DND-41 (cell line): Measurements from ENCODE around the gene NCOA4.

Experiments used
- ATAC-seq: fragments of 200-7000 bp; cut with Tn5 transposase; 3 replicates; pipeline ENCODE4 v1.9.1; 2021; ENCODE audit warnings: low read depth; ENCODE audit not compliant: insufficient read depth
- DNase-seq: peaks from one replicate; pipeline ENCODE4 v3.0.0-alpha.2; 2020
- H2AFZ ChIP-seq: 2 replicates; pipeline ENCODE4 v1.6.0; 2012; ENCODE audit warnings: low read depth, low read length
- H3K27ac ChIP-seq: 2 replicates; pipeline ENCODE4 v1.5.1; 2012; ENCODE audit warnings: low read length, inconsistent platforms
- H3K27me3 ChIP-seq: fragments of 200-600 bp; sonication (generic); 2 replicates; pipeline ENCODE4 v1.6.0; 2012; ENCODE audit warnings: low read length, mild to moderate bottlenecking, inconsistent platforms; ENCODE audit not compliant: insufficient read depth, poor library complexity
- H3K36me3 ChIP-seq: 2 replicates; pipeline ENCODE4 v1.5.1; 2012; ENCODE audit warnings: low read length, inconsistent platforms; ENCODE audit not compliant: insufficient read depth
- H3K4me1 ChIP-seq: 2 replicates; pipeline ENCODE4 v1.5.1; 2012; ENCODE audit warnings: mild to moderate bottlenecking, low read length; ENCODE audit not compliant: insufficient read depth
- H3K4me2 ChIP-seq: 2 replicates; pipeline ENCODE4 v1.6.0; 2012; ENCODE audit warnings: mild to moderate bottlenecking, moderate library complexity, low read length, inconsistent platforms; ENCODE audit not compliant: insufficient read depth
- H3K4me3 ChIP-seq, 2 experiments: fragments of 200-600 bp in 1 of 2; shearing (Covaris generic) in 1 of 2; 2 replicates each; pipeline ENCODE4 v1.5.1; 2012 to 2016; ENCODE audit warnings: inconsistent platforms in 2 of 2, low read length in 2 of 2, mild to moderate bottlenecking in 2 of 2, low read depth in 1 of 2, moderate library complexity in 1 of 2
- H3K79me2 ChIP-seq: 2 replicates; pipeline ENCODE4 v1.6.0; 2012; ENCODE audit warnings: low read length, inconsistent platforms; ENCODE audit not compliant: insufficient read depth
- H3K9ac ChIP-seq: 2 replicates; pipeline ENCODE4 v1.6.0; 2012; ENCODE audit warnings: low read depth, mild to moderate bottlenecking, inconsistent platforms, low read length, moderate library complexity
- H3K9me3 ChIP-seq: 2 replicates; pipeline ENCODE4 v1.5.1; 2012; ENCODE audit warnings: low read length, moderate library complexity, mild to moderate bottlenecking, inconsistent platforms; ENCODE audit not compliant: insufficient read depth, severe bottlenecking
- H4K20me1 ChIP-seq: 2 replicates; pipeline ENCODE4 v1.6.0; 2012; ENCODE audit warnings: low read length; ENCODE audit not compliant: insufficient read depth
- CTCF ChIP-seq: IDR thresholded peaks from 2 replicates; pipeline ENCODE4 v1.5.1; 2012; ENCODE audit warnings: borderline replicate concordance, low read length, moderate library complexity, mild to moderate bottlenecking; ENCODE audit not compliant: poor library complexity, severe bottlenecking; ENCODE audit errors: extremely low read depth
- EZH2 ChIP-seq: IDR thresholded peaks from 3 replicates; pipeline ENCODE4 v1.6.1; 2012; ENCODE audit warnings: borderline replicate concordance, low read depth, mild to moderate bottlenecking, moderate library complexity, low read length, inconsistent platforms; ENCODE audit not compliant: severe bottlenecking

Gene NCOA4

GRCh38 chr10:46046261-46046660 is 15.8 kb upstream of the NCOA4 start, which contains the start of gene MSMB:
Gene MSMB (minus strand): TSS chr10:46046269. CDS start chr10:46046237, 32 bp downstream.
- DNase-seq (no peak), ATAC-seq (no peak)
- no peak within 1 kb of the TSS for H3K27ac ChIP-seq
- no peaks in the 10 kb centered on the region for H3K36me3 ChIP-seq
- H3K9ac ChIP-seq: no peak within 1 kb of the TSS
- H4K20me1 ChIP-seq: no peaks in the 10 kb centered on the region
- no peak within 1 kb of the TSS for H3K4me3 ChIP-seq
- no peaks in the 10 kb centered on the region for H3K79me2 ChIP-seq
- TF ChIP-seq EZH2 (no peak), CTCF (no peak)
- no peaks in the 10 kb centered on the region for H3K9me3 ChIP-seq
- H3K4me1 ChIP-seq: 0 out of 2 replicates have a peak, but pooled peaks cover 2% of the 10 kb centered on the region
- no peak within 1 kb of the TSS for H3K4me2 ChIP-seq
- no peaks in the 10 kb centered on the region for H3K27me3 ChIP-seq
- no peak within 1 kb of the TSS for H2AFZ ChIP-seq

- Histone ChIP-seq H2AFZ (no peak overlapping the region), H3K9me3 (no peaks in the 10 kb centered on the region), H3K4me2 (no peak overlapping the region)
Observed at GRCh38 chr10:46042527-46042926, 12.1 kb upstream of the NCOA4 start.

GRCh38 chr10:46040004-46040403 is 9.6 kb upstream of the NCOA4 start:
- no peak for DNase-seq
- ATAC-seq: no peak
- H3K9ac ChIP-seq: no peak overlapping the region
- no peaks in the 10 kb centered on the region for H3K27me3 ChIP-seq
- TF ChIP-seq EZH2 (no peak), CTCF (no peak)
- H3K27ac ChIP-seq: no peak overlapping the region
- no peak overlapping the region for H3K4me2 ChIP-seq
- H3K36me3 ChIP-seq: no peaks in the 10 kb centered on the region
- H3K79me2 ChIP-seq: no peaks in the 10 kb centered on the region
- no peaks in the 10 kb centered on the region for H4K20me1 ChIP-seq
- H3K4me1 ChIP-seq: no peaks in the 10 kb centered on the region
- H2AFZ ChIP-seq: no peak overlapping the region
- H3K4me3 ChIP-seq: no peak overlapping the region
- no peaks in the 10 kb centered on the region for H3K9me3 ChIP-seq

More at GRCh38 chr10:46042527-46042926, 12.1 kb upstream of the NCOA4 start:
- Histone ChIP-seq H3K36me3 (no peaks in the 10 kb centered on the region), H3K4me3 (no peak overlapping the region), H4K20me1 (no peaks in the 10 kb centered on the region), H3K4me1 (no peaks in the 10 kb centered on the region), H3K79me2 (no peaks in the 10 kb centered on the region), H3K9ac (no peak overlapping the region), H3K27ac (no peak overlapping the region), H3K27me3 (no peaks in the 10 kb centered on the region)
- TF ChIP-seq EZH2 (no peak), CTCF (no peak)
- ATAC-seq: no peak
- DNase-seq: no peak

GRCh38 chr10:46037107-46037825 is 6.8 kb upstream of the NCOA4 start:
- Histone ChIP-seq H3K4me2 (no peak overlapping the region), H2AFZ (no peak overlapping the region), H3K36me3 (no peaks in the 10 kb centered on the region), H3K4me1 (peaks cover 5% of the 10 kb centered on the region), H3K4me3 (no peak overlapping the region), H3K9ac (no peak overlapping the region), H3K27ac (no peak overlapping the region), H3K27me3 (no peaks in the 10 kb centered on the region), H3K9me3 (no peaks in the 10 kb centered on the region), H3K79me2 (no peaks in the 10 kb centered on the region), H4K20me1 (no peaks in the 10 kb centered on the region)
- DNase-seq (no peak), ATAC-seq (no peak)
- TF ChIP-seq CTCF (no peak), EZH2 (no peak)
